GM18909 (cell line): ENCODE data around the gene GABRB3.

ENCODE experiments used
- ATAC-seq: cut with Tn5 transposase; IDR thresholded peaks from one replicate; pipeline ENCODE4 v1.9.1; 2021; ENCODE audit warnings: mild to moderate bottlenecking; ENCODE audit not compliant: unreplicated experiment, poor library complexity

The GABRB3 gene

GRCh38 chr15:26571346-26571745, 201.5 kb downstream of the GABRB3 start:
- no peak for ATAC-seq

GRCh38 chr15:26565542-26565941, 207.3 kb downstream of the GABRB3 start:
- no peak for ATAC-seq

- ATAC-seq = no peak
Observed at GRCh38 chr15:26564361-26564760, 208.5 kb downstream of the GABRB3 start.

- no peak for ATAC-seq
Observed at GRCh38 chr15:26562336-26562735, 210.5 kb downstream of the GABRB3 start.

GRCh38 chr15:26561896-26562295, 211.0 kb downstream of the GABRB3 start:
- ATAC-seq = no peak

GRCh38 chr15:26561130-26561529, 211.7 kb downstream of the GABRB3 start:
- ATAC-seq = no peak

GRCh38 chr15:26555898-26556297, 217.0 kb downstream of the GABRB3 start:
- ATAC-seq = no peak

GRCh38 chr15:26551473-26551872, 221.4 kb downstream of the GABRB3 start:
- ATAC-seq = no peak

- no peak for ATAC-seq
Observed at GRCh38 chr15:26550880-26551279, 222.0 kb downstream of the GABRB3 start.

GRCh38 chr15:26537663-26538062, 235.2 kb downstream of the GABRB3 start:
- ATAC-seq = no peak

GRCh38 chr15:26531489-26531888, 241.4 kb downstream of the GABRB3 start:
- no peak for ATAC-seq

GRCh38 chr15:26525096-26525495, 247.8 kb downstream of the GABRB3 start:
- ATAC-seq = no peak

- ATAC-seq = no peak
Observed at GRCh38 chr15:26521691-26522198, 251.1 kb downstream of the GABRB3 start.

GRCh38 chr15:26521130-26521529, 251.7 kb downstream of the GABRB3 start:
- ATAC-seq = no peak

GRCh38 chr15:26518885-26519284, 254.0 kb downstream of the GABRB3 start:
- ATAC-seq = no peak

GRCh38 chr15:26516102-26516980, 256.5 kb downstream of the GABRB3 start:
- ATAC-seq = no peak

- no peak for ATAC-seq
Observed at GRCh38 chr15:26504009-26504408, 268.9 kb downstream of the GABRB3 start.
